ENCODE data around the gene KCND3. TPM values are rescaled to one million over a fixed set of nuclear protein-coding genes. Genes with fewer than 3 reads are reported as not detected.

Gene KCND3
- total RNA-seq, 1 donor from 2014 or later, result 3.7 TPM

- H3K27ac Mint-ChIP-seq (ENCODE audit: unreplicated experiment), result peak overlapping the region; percentile 76
- no peak for TF ChIP-seq CTCF (IDR thresholded peaks at IDR 0.05; ENCODE audit: partially characterized antibody, unreplicated experiment)
- H3K27me3 Mint-ChIP-seq (ENCODE audit: unreplicated experiment), result peaks cover 15% of the 10 kb centered on the region
- H3K4me1 Mint-ChIP-seq (ENCODE audit: low read depth, unreplicated experiment), result peaks cover 22% of the 10 kb centered on the region
- DNase-seq, result peak; percentile 42
- peaks cover 5% of the 10 kb centered on the region for H3K9me3 Mint-ChIP-seq (ENCODE audit: unreplicated experiment)
- peak overlapping the region; percentile 71 for H3K4me3 Mint-ChIP-seq (ENCODE audit: unreplicated experiment)
- peaks cover 6% of the 10 kb centered on the region for H3K36me3 Mint-ChIP-seq (ENCODE audit: unreplicated experiment)
Measured at GRCh38 chr1:111948209-111949171, 41.0 kb downstream of the KCND3 start.

- no peak for TF ChIP-seq CTCF (IDR thresholded peaks at IDR 0.05; ENCODE audit: partially characterized antibody, unreplicated experiment)
- peaks cover 14% of the 10 kb centered on the region for H3K27me3 Mint-ChIP-seq (ENCODE audit: unreplicated experiment)
- H3K4me3 Mint-ChIP-seq (ENCODE audit: unreplicated experiment), result no peak overlapping the region
- no peaks in the 10 kb centered on the region for H3K36me3 Mint-ChIP-seq (ENCODE audit: unreplicated experiment)
- no peak for DNase-seq
- no peak overlapping the region for H3K27ac Mint-ChIP-seq (ENCODE audit: unreplicated experiment)
- H3K9me3 Mint-ChIP-seq (ENCODE audit: unreplicated experiment), result peaks cover 3% of the 10 kb centered on the region
- H3K4me1 Mint-ChIP-seq (ENCODE audit: low read depth, unreplicated experiment), result peaks cover 23% of the 10 kb centered on the region
Measured at GRCh38 chr1:111943846-111944749, 45.4 kb downstream of the KCND3 start.

DNA sequence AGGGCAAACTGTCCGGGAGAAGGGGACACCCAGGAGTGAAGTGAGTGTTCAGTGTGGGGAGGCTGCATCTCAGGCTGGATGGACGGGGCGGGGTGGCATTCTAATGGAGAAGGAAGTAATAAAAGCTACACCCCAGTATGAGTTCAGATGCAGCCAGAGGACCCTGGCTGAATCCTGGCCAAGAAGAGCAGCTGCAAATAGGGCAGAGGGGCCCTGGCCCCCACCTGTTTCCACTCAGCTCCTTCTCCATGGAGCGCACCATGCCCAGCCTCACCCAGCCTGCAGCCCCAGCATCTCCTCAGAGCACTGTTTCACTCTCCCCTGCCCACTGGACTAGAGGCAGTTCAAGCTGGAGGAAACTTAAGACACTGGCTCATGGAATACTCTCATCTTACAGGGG is 46.4 kb downstream of the KCND3 start:
- H3K4me1 Mint-ChIP-seq (ENCODE audit: low read depth, unreplicated experiment), result peaks cover 15% of the 10 kb centered on the region
- no peak for TF ChIP-seq CTCF (IDR thresholded peaks at IDR 0.05; ENCODE audit: partially characterized antibody, unreplicated experiment)
- DNase-seq, result no peak
- H3K9me3 Mint-ChIP-seq (ENCODE audit: unreplicated experiment), result no peaks in the 10 kb centered on the region
- H3K27ac Mint-ChIP-seq (ENCODE audit: unreplicated experiment), result no peak overlapping the region
- no peak overlapping the region for H3K4me3 Mint-ChIP-seq (ENCODE audit: unreplicated experiment)
- no peaks in the 10 kb centered on the region for H3K36me3 Mint-ChIP-seq (ENCODE audit: unreplicated experiment)
- H3K27me3 Mint-ChIP-seq (ENCODE audit: unreplicated experiment), result peaks cover 8% of the 10 kb centered on the region

DNA sequence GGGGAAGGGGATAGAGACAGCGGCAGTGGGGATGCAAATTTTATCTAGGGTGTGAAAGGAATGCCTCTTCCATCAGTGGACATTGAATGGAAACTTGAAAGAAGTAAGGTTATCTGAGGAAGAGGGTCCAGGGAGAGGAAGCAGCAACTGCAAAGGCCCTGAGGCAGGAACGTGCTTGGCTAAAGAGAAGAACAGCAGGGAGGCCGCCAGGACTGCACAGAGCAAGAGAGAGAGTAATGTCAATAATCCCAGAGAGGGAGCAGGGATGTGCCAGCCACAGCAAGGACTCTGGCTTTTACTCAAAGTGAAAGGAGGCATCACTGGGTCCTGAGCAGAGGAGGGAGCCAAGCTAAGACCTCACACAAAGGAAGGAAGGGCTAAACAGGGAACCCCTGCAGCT is 50.9 kb downstream of the KCND3 start:
- Mint-ChIP-seq H3K27me3 (ENCODE audit: unreplicated experiment) (peaks cover 8% of the 10 kb centered on the region), H3K27ac (ENCODE audit: unreplicated experiment) (no peak overlapping the region), H3K4me1 (ENCODE audit: low read depth, unreplicated experiment) (peaks cover 18% of the 10 kb centered on the region), H3K36me3 (ENCODE audit: unreplicated experiment) (no peaks in the 10 kb centered on the region), H3K4me3 (ENCODE audit: unreplicated experiment) (no peak overlapping the region), H3K9me3 (ENCODE audit: unreplicated experiment) (peaks cover 3% of the 10 kb centered on the region)
- DNase-seq, result no peak
- TF ChIP-seq CTCF (IDR thresholded peaks at IDR 0.05; ENCODE audit: partially characterized antibody, unreplicated experiment), result no peak
